ENCODE data around the gene PRELID3B. TPM values are rescaled to one million over a fixed set of nuclear protein-coding genes. Genes with fewer than 3 reads are reported as not detected.

PRELID3B gene
- total RNA-seq, 1 experiment from 2014 or later = 52.6 TPM

DNA sequence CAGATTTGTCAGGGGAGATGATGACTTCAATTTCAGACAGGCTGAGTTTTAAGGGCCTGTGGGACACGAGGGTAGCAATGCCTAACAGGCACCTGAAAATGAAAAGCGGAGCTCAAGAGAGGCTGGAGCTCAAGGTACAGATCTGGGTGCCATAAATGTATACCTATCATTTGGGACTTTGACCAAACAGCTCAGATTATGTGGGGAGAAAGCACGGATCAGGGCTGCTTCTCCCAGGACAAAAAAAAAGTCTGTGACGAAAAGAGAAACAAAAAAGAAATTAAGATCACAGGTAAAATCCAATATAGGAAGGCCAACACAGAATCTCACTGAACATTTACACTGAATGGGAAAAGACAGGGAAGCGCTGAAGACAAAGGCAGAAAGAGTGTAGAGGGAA lies 1.9 kb downstream of the PRELID3B start:
- H2AFZ ChIP-seq (ENCODE audit: low read length) = no peak overlapping the region
- no peak overlapping the region for H2BK12ac ChIP-seq (ENCODE audit: insufficient read length, low read depth, low read length)
- no peak overlapping the region for H3K4ac ChIP-seq (ENCODE audit: low read depth, low read length)
- H4K91ac ChIP-seq (ENCODE audit: insufficient read length, low read depth, low read length) = no peak overlapping the region
- H3K23ac ChIP-seq (ENCODE audit: insufficient read length, low read depth, low read length) = no peak overlapping the region
- WGBS (ENCODE audit: extremely low coverage, insufficient read length, low lambda C conversion rate) = no CpG with 5 or more reads among the region's 5 CpGs
- no peaks in the 10 kb centered on the region for H3K9me3 ChIP-seq (ENCODE audit: control insufficient read depth, low read depth, low read length)
- TF ChIP-seq CTCF (conservative IDR thresholded peaks at IDR 0.05) = no peak
- no peak for DNase-seq
- no peak overlapping the region for H3K4me2 ChIP-seq (ENCODE audit: insufficient read depth, insufficient read length, low read length)
- no peak overlapping the region for H3K27ac ChIP-seq (ENCODE audit: insufficient read length, low read depth, low read length)
- no peaks in the 10 kb centered on the region; the same call in 1 of the 2 replicates for H3K27me3 Mint-ChIP-seq (ENCODE audit: low read depth)
- no peaks in the 10 kb centered on the region; a peak in 1 of 5 replicates for H3K9me3 Mint-ChIP-seq
- no peaks in the 10 kb centered on the region for H3K4me1 ChIP-seq (ENCODE audit: insufficient read depth, low read length)
- H2BK5ac ChIP-seq (ENCODE audit: insufficient read length, low read length) = no peak overlapping the region
- no peak overlapping the region for H4K8ac ChIP-seq (replicated peaks; ENCODE audit: insufficient read length, low read depth, low read length)
- no peak overlapping the region for H3K14ac ChIP-seq (ENCODE audit: insufficient read depth, low read length)
- peaks cover 20 to 41% (median 38%) of the 10 kb centered on the region in 3 experiments; a peak in 6 of 7 replicates for H3K36me3 Mint-ChIP-seq (ENCODE audit: insufficient read depth in 1 of 3, low read depth in 3 of 3)
- peaks cover 13 to 18% of the 10 kb centered on the region in 2 experiments for H3K4me1 Mint-ChIP-seq
- no peak overlapping the region for H2BK20ac ChIP-seq (ENCODE audit: low read depth, low read length, poor library complexity, severe bottlenecking)
- H2BK15ac ChIP-seq (ENCODE audit: low read depth, low read length) = no peak overlapping the region
- no peak overlapping the region for H4K5ac ChIP-seq (ENCODE audit: insufficient read length, low read depth, low read length)
- H3K18ac ChIP-seq (ENCODE audit: insufficient read length, low read depth, low read length) = no peak overlapping the region
- no peaks in the 10 kb centered on the region for H4K20me1 ChIP-seq (ENCODE audit: control insufficient read depth, insufficient read depth, insufficient read length)
- no peak overlapping the region for H2AK5ac ChIP-seq (ENCODE audit: insufficient read length, low read length)
- H3K56ac ChIP-seq (ENCODE audit: insufficient read length, low read depth, low read length) = no peak overlapping the region
- H3T11ph ChIP-seq (ENCODE audit: low read length) = no peak overlapping the region
- peaks cover 10% of the 10 kb centered on the region for H3K79me2 ChIP-seq (ENCODE audit: insufficient read depth, low read length)
- no peaks in the 10 kb centered on the region for H3K79me1 ChIP-seq (ENCODE audit: insufficient read depth, low read depth, low read length, poor library complexity, severe bottlenecking)
- no peak overlapping the region for H2BK120ac ChIP-seq (ENCODE audit: low read depth, low read length, poor library complexity, severe bottlenecking)
- no peak overlapping the region for H3K9ac ChIP-seq (ENCODE audit: extremely low read depth, insufficient read length, low read length)
- H3K27ac Mint-ChIP-seq = no peak overlapping the region
- H3K23me2 ChIP-seq (ENCODE audit: insufficient read length, low read depth, low read length, poor library complexity, severe bottlenecking) = peaks cover 9% of the 10 kb centered on the region
- H3K27me3 ChIP-seq (ENCODE audit: insufficient read depth, low read length) = no peaks in the 10 kb centered on the region
- H3K4me3 Mint-ChIP-seq = peak overlapping the region; percentile 88 to 92
